ENCODE results near the gene HTR3C. TPM values are rescaled to one million over a fixed set of nuclear protein-coding genes. Genes with fewer than 3 reads are reported as not detected.

The HTR3C gene
- total RNA-seq, 1 experiment from 2014 or later, result not detected

- BruUV-seq (replicated peaks), result no TSS peak
- Histone ChIP-seq H3K9me2 (ENCODE audit: insufficient read depth) (no peaks in the 10 kb centered on the region), H3K27ac (ENCODE audit: low read depth, low read length) (no peak overlapping the region), H2AFZ (ENCODE audit: low read depth, low read length, poor library complexity, severe bottlenecking) (no peak overlapping the region), H3K4me2 (ENCODE audit: low read length) (no peak overlapping the region), H3K79me2 (ENCODE audit: insufficient read depth, low read length) (no peaks in the 10 kb centered on the region), H3K4me3 (replicated peaks in 1 of 2; ENCODE audit: low read depth in 1 of 2, low read length in 2 of 2) (no peak overlapping the region), H4K20me1 (ENCODE audit: insufficient read depth) (no peaks in the 10 kb centered on the region), H3K36me3 (ENCODE audit: control insufficient read depth in 1 of 2, insufficient read depth in 2 of 2, low read length in 2 of 2) (no peaks in the 10 kb centered on the region), H3K9me3 (ENCODE audit: control insufficient read depth in 1 of 2, insufficient read depth in 1 of 2, low read depth in 1 of 2, low read length in 2 of 2) (no peaks in the 10 kb centered on the region), H3K27me3 (ENCODE audit: insufficient read depth, low read length) (peaks cover 6% of the 10 kb centered on the region; the same call in 1 of the 2 replicates), H3K4me1 (ENCODE audit: control insufficient read depth in 1 of 2, insufficient read depth in 2 of 2, low read length in 2 of 2) (no peaks in the 10 kb centered on the region), H3K9ac (ENCODE audit: low read length) (no peak overlapping the region)
- intact Hi-C loops (cut with micrococcal nuclease), result no loop called here
- ATAC-seq (no peak), DNase-seq (ENCODE audit: low read depth, low spot score) (no peak)
- ChIA-PET RAD21 (ENCODE audit: low non-redundant PET in 1 of 2, low total read pairs in 2 of 2, uncharacterized antibody in 2 of 2, unreplicated experiment in 2 of 2) (no interaction called here), CTCF (no interaction called here), POLR2A (no interaction called here)
- TF ChIP-seq EGR1 (IDR thresholded peaks at IDR 0.05; ENCODE audit: low read depth) (no peak), EZH2 (IDR thresholded peaks at IDR 0.05) (no peak), FOSL1 (IDR thresholded peaks at IDR 0.05; ENCODE audit: low read depth) (no peak), YY1 (IDR thresholded peaks at IDR 0.05; ENCODE audit: extremely low read depth, insufficient replicate concordance, low read depth, low read length) (no peak), SRF (IDR thresholded peaks at IDR 0.05; ENCODE audit: low read depth) (no peak), SP1 (IDR thresholded peaks at IDR 0.05; ENCODE audit: low read depth) (no peak), RAD21 (IDR thresholded peaks at IDR 0.05; ENCODE audit: low read depth) (no peak), CEBPB (IDR thresholded peaks at IDR 0.05; ENCODE audit: low read depth) (no peak)
These were observed 22.3 kb upstream of the HTR3C start for GRCh38 chr3:184030536-184030935.

GRCh38 chr3:184031187-184031792 lies 21.6 kb upstream of the HTR3C start, which contains the start of gene HTR3D:
TSS of gene HTR3D (plus strand) at chr3:184031742. CDS start at chr3:184031742, 0 bp downstream.
- DNase-seq (ENCODE audit: low read depth, low spot score), result no peak
- BruUV-seq (replicated peaks), result no TSS peak
- Histone ChIP-seq H3K27ac (ENCODE audit: low read depth, low read length) (no peak within 1 kb of the TSS), H3K27me3 (ENCODE audit: insufficient read depth, low read length) (peaks cover 6% of the 10 kb centered on the region; the same call in 1 of the 2 replicates), H3K4me2 (ENCODE audit: low read length) (no peak within 1 kb of the TSS), H3K9me3 (ENCODE audit: control insufficient read depth in 1 of 2, insufficient read depth in 1 of 2, low read depth in 1 of 2, low read length in 2 of 2) (no peaks in the 10 kb centered on the region), H2AFZ (ENCODE audit: low read depth, low read length, poor library complexity, severe bottlenecking) (no peak within 1 kb of the TSS), H3K9ac (ENCODE audit: low read length) (no peak within 1 kb of the TSS), H4K20me1 (ENCODE audit: insufficient read depth) (no peaks in the 10 kb centered on the region), H3K9me2 (ENCODE audit: insufficient read depth) (no peaks in the 10 kb centered on the region), H3K36me3 (ENCODE audit: control insufficient read depth in 1 of 2, insufficient read depth in 2 of 2, low read length in 2 of 2) (no peaks in the 10 kb centered on the region), H3K79me2 (ENCODE audit: insufficient read depth, low read length) (no peaks in the 10 kb centered on the region), H3K4me3 (replicated peaks in 1 of 2; ENCODE audit: low read depth in 1 of 2, low read length in 2 of 2) (no peak within 1 kb of the TSS), H3K4me1 (ENCODE audit: control insufficient read depth in 1 of 2, insufficient read depth in 2 of 2, low read length in 2 of 2) (no peaks in the 10 kb centered on the region)
- CTCF ChIA-PET, result no interaction called here
- intact Hi-C loops (cut with micrococcal nuclease), result no loop called here
- POLR2A ChIA-PET, result no interaction called here
- ATAC-seq, result no peak
- RAD21 ChIA-PET (ENCODE audit: low non-redundant PET in 1 of 2, low total read pairs in 2 of 2, uncharacterized antibody in 2 of 2, unreplicated experiment in 2 of 2), result no interaction called here
- TF ChIP-seq RAD21 (IDR thresholded peaks at IDR 0.05; ENCODE audit: low read depth) (no peak), SP1 (IDR thresholded peaks at IDR 0.05; ENCODE audit: low read depth) (no peak), FOSL1 (IDR thresholded peaks at IDR 0.05; ENCODE audit: low read depth) (no peak), YY1 (IDR thresholded peaks at IDR 0.05; ENCODE audit: extremely low read depth, insufficient replicate concordance, low read depth, low read length) (no peak), ATF3 (IDR thresholded peaks at IDR 0.05) (no peak), ELF1 (IDR thresholded peaks at IDR 0.05; ENCODE audit: borderline replicate concordance, low read depth) (no peak), TCF7L2 (IDR thresholded peaks at IDR 0.05; ENCODE audit: borderline replicate concordance, extremely low read depth, insufficient read depth, insufficient read length) (no peak), CTCF (IDR thresholded peaks at IDR 0.05 in 2 of 3, conservative IDR thresholded peaks at IDR 0.05 in 1 of 3; ENCODE audit: borderline replicate concordance in 1 of 3, insufficient read depth in 1 of 3, low read depth in 2 of 3, low read length in 2 of 3) (no peak), CEBPB (IDR thresholded peaks at IDR 0.05; ENCODE audit: low read depth) (no peak), SRF (IDR thresholded peaks at IDR 0.05; ENCODE audit: low read depth) (no peak), EGR1 (IDR thresholded peaks at IDR 0.05; ENCODE audit: low read depth) (no peak), ZNF274 (IDR thresholded peaks at IDR 0.05; ENCODE audit: low read depth, low read length) (no peak), JUND (IDR thresholded peaks at IDR 0.05) (no peak), EZH2phosphoT487 (IDR thresholded peaks at IDR 0.05; ENCODE audit: borderline replicate concordance) (no peak)
